Measurements from ENCODE around the gene LITAF. TPM values are rescaled to one million over a fixed set of nuclear protein-coding genes. Genes with fewer than 3 reads are reported as not detected.
"Not testable (repeated sequence)": the region's sequence is repeated elsewhere in the genome, so short reads cannot be mapped to it uniquely, and the experiment has no call there.

The LITAF gene
- total RNA-seq, 1 donor from 2014 or later, result 70.9 TPM

DNA sequence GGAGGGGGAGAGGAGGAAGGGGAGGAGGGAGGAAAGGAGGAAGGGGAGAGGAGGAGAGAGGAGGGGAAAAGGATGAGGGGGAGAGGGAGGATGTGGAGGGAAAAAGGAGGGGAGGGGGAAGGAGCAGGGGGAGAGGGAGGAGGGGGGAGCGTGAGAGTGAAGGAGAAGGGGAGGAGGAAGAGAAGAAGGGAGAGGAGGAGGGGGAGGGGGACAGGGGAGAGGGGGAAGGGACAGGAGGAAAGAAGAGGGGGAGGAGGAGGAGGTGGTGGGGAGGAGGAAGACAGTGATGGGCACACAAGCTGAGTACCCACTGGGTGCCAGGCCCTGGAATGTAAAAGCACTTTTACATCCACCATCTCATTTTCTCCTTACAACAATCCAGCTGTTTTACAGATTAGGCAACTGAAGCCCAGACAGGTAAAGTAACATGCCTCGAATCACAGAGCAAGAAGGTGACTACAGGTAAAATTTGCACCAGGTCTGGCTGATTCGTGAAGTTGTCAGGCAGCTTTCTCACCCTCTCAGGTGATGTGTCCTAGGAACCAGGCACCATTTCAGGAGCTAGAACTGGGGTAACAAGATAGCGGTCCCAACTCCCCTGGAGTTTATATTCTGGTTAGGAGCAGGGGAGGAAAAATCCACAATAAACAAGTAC is 10.0 kb upstream of the LITAF start:
- Mint-ChIP-seq H3K4me1 (ENCODE audit: unreplicated experiment) (no peaks in the 10 kb centered on the region), H3K27me3 (ENCODE audit: unreplicated experiment) (peaks cover 4% of the 10 kb centered on the region), H3K9me3 (ENCODE audit: unreplicated experiment) (no peaks in the 10 kb centered on the region), H3K4me3 (ENCODE audit: unreplicated experiment) (no peak overlapping the region), H3K36me3 (ENCODE audit: low read depth, unreplicated experiment) (no peaks in the 10 kb centered on the region), H3K27ac (ENCODE audit: unreplicated experiment) (no peak overlapping the region)
- TF ChIP-seq, protein P1, sequence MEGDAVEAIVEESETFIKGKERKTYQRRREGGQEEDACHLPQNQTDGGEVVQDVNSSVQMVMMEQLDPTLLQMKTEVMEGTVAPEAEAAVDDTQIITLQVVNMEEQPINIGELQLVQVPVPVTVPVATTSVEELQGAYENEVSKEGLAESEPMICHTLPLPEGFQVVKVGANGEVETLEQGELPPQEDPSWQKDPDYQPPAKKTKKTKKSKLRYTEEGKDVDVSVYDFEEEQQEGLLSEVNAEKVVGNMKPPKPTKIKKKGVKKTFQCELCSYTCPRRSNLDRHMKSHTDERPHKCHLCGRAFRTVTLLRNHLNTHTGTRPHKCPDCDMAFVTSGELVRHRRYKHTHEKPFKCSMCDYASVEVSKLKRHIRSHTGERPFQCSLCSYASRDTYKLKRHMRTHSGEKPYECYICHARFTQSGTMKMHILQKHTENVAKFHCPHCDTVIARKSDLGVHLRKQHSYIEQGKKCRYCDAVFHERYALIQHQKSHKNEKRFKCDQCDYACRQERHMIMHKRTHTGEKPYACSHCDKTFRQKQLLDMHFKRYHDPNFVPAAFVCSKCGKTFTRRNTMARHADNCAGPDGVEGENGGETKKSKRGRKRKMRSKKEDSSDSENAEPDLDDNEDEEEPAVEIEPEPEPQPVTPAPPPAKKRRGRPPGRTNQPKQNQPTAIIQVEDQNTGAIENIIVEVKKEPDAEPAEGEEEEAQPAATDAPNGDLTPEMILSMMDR (IDR thresholded peaks at IDR 0.05; ENCODE audit: unreplicated experiment), result no peak
- DNase-seq (ENCODE audit: low spot score), result no peak

DNA sequence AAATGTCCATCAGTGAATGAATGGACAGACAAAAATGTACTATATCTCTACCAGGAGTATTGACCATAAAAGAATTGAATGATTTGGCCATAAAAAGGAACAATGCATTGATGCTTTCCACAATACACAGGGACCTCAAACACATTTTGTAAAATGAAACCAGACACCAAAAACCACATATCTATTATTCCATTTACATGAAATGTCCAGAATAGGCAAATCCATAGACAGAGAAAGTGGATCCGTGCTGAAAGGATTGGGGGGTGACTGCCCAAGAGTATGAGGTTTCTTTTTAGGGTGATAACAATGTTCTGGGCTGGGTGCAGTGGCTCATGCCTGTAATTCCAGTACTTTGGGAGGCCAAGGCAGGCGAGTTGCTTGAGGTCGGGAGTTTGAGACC is 6.9 kb upstream of the LITAF start:
- H3K27me3 Mint-ChIP-seq (ENCODE audit: unreplicated experiment), result peaks cover 7% of the 10 kb centered on the region
- no peak for DNase-seq (ENCODE audit: low spot score)

DNA sequence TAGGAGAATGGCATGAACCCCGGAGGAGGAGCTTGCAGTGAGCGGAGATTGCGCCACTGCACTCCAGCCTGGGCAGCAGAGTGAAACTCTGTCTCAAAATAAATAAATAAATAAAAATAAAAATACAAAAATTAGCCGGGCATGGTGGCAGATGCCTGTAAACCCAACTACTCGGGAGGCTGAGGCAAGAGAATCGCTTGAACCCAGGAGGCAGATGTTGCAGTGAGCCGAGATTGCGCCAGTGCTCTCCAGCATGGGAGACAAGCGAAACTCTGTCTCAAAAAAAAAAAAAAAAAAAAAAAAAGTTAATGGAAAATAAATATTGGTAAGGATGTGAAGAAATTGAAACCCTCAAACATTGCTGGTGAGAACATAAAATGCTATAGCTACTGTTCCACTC is 6.4 kb upstream of the LITAF start:
- H3K9me3 Mint-ChIP-seq (ENCODE audit: unreplicated experiment); DNase-seq (ENCODE audit: low spot score); H3K4me3 Mint-ChIP-seq (ENCODE audit: unreplicated experiment); H3K36me3 Mint-ChIP-seq (ENCODE audit: low read depth, unreplicated experiment); H3K4me1 Mint-ChIP-seq (ENCODE audit: unreplicated experiment); H3K27me3 Mint-ChIP-seq (ENCODE audit: unreplicated experiment); H3K27ac Mint-ChIP-seq (ENCODE audit: unreplicated experiment): not testable (repeated sequence)

More for the DNA sequence above, 6.9 kb upstream of the LITAF start:
- no peaks in the 10 kb centered on the region for H3K9me3 Mint-ChIP-seq (ENCODE audit: unreplicated experiment)
- H3K4me3 Mint-ChIP-seq (ENCODE audit: unreplicated experiment), result no peak overlapping the region
- H3K27ac Mint-ChIP-seq (ENCODE audit: unreplicated experiment), result no peak overlapping the region
- TF ChIP-seq, protein P1 (IDR thresholded peaks at IDR 0.05; ENCODE audit: unreplicated experiment), result no peak
- peaks cover 3% of the 10 kb centered on the region for H3K36me3 Mint-ChIP-seq (ENCODE audit: low read depth, unreplicated experiment)
- H3K4me1 Mint-ChIP-seq (ENCODE audit: unreplicated experiment), result peaks cover 3% of the 10 kb centered on the region

DNA sequence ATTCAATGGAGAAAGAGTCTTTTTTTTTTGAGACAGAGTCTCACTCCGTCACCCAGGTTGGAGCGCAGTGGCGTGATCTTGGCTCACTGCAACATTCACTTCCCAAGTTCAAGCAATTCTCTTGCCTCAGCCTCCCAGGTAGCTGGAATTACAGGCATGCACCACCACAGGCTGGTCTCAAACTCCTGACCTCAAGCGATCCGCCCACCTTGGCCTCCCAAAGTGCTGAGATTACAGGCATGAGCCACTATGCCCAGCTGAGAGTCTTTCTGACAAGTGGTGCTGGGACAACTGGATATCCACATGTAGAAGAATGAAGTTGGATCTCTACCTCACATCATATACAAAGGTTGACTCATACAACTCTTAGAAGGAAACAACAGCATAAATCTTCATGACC is 4.9 kb upstream of the LITAF start:
- not testable (repeated sequence) for H3K27me3 Mint-ChIP-seq (ENCODE audit: unreplicated experiment); H3K27ac Mint-ChIP-seq (ENCODE audit: unreplicated experiment); H3K36me3 Mint-ChIP-seq (ENCODE audit: low read depth, unreplicated experiment); DNase-seq (ENCODE audit: low spot score); H3K9me3 Mint-ChIP-seq (ENCODE audit: unreplicated experiment); H3K4me3 Mint-ChIP-seq (ENCODE audit: unreplicated experiment); H3K4me1 Mint-ChIP-seq (ENCODE audit: unreplicated experiment)

DNA sequence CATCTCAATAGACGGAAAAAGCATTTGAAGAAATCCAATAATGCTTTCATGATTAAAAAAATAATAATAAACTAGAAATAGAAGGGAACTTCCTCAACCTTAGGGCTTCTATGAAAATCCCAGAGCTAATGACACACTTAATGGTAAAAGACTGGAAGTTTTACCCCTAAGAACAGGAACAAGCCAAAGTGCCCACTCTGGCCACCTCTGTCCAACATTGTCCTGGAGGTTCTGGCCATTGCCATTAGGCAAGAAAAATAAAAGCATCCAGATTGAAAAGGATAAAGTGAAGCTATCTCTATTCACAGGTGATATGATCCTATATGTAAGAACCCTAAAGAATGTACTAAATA is 2.5 kb upstream of the LITAF start:
- no peak for DNase-seq (ENCODE audit: low spot score)
- Mint-ChIP-seq H3K36me3 (ENCODE audit: low read depth, unreplicated experiment) (peaks cover 3% of the 10 kb centered on the region), H3K4me3 (ENCODE audit: unreplicated experiment) (no peak overlapping the region)

More for the DNA sequence above, 2.5 kb upstream of the LITAF start:
- peaks cover 17% of the 10 kb centered on the region for H3K4me1 Mint-ChIP-seq (ENCODE audit: unreplicated experiment)
- peaks cover 3% of the 10 kb centered on the region for H3K27me3 Mint-ChIP-seq (ENCODE audit: unreplicated experiment)
- no peaks in the 10 kb centered on the region for H3K9me3 Mint-ChIP-seq (ENCODE audit: unreplicated experiment)
- TF ChIP-seq, protein P1 (IDR thresholded peaks at IDR 0.05; ENCODE audit: unreplicated experiment), result no peak
- no peak overlapping the region for H3K27ac Mint-ChIP-seq (ENCODE audit: unreplicated experiment)
